ENCODE data around the gene PCSK6.
"Not testable (repeated sequence)": the region's sequence is repeated elsewhere in the genome, so short reads cannot be mapped to it uniquely, and the experiment has no call there.

PCSK6 gene

GRCh38 chr15:101374326-101374725 lies 115.2 kb downstream of the PCSK6 start:
- DNase-seq = no peak

- DNase-seq = no peak
These were observed 115.9 kb downstream of the PCSK6 start for GRCh38 chr15:101373577-101373976.

GRCh38 chr15:101372960-101373525 lies 116.5 kb downstream of the PCSK6 start:
- no peak for DNase-seq

- DNase-seq = no peak
These were observed 117.3 kb downstream of the PCSK6 start for GRCh38 chr15:101372149-101372577.

GRCh38 chr15:101371519-101371918 lies 118.0 kb downstream of the PCSK6 start:
- DNase-seq = no peak

- DNase-seq = no peak
These were observed 118.4 kb downstream of the PCSK6 start for GRCh38 chr15:101371081-101371480.

- no peak for DNase-seq
These were observed 119.0 kb downstream of the PCSK6 start for GRCh38 chr15:101370330-101371024.

GRCh38 chr15:101369676-101370075 lies 119.8 kb downstream of the PCSK6 start:
- DNase-seq = no peak

GRCh38 chr15:101368861-101369642 lies 120.5 kb downstream of the PCSK6 start:
- no peak for DNase-seq

- DNase-seq = no peak
These were observed 121.3 kb downstream of the PCSK6 start for GRCh38 chr15:101368086-101368780.

- no peak for DNase-seq
These were observed 122.7 kb downstream of the PCSK6 start for GRCh38 chr15:101366853-101367252.

GRCh38 chr15:101362986-101363566 lies 126.4 kb downstream of the PCSK6 start:
- no peak for DNase-seq

GRCh38 chr15:101362359-101362758 lies 127.1 kb downstream of the PCSK6 start:
- DNase-seq = no peak

GRCh38 chr15:101361418-101361817 lies 128.1 kb downstream of the PCSK6 start:
- no peak for DNase-seq

GRCh38 chr15:101359365-101359947 lies 130.1 kb downstream of the PCSK6 start:
- DNase-seq = no peak

GRCh38 chr15:101358895-101359294 lies 130.6 kb downstream of the PCSK6 start:
- DNase-seq = no peak

- DNase-seq = no peak
These were observed 131.6 kb downstream of the PCSK6 start for GRCh38 chr15:101357885-101358284.

- DNase-seq = no peak
These were observed 132.2 kb downstream of the PCSK6 start for GRCh38 chr15:101357333-101357732.

GRCh38 chr15:101356512-101357172 lies 132.9 kb downstream of the PCSK6 start:
- not testable (repeated sequence) for DNase-seq

- DNase-seq = no peak
These were observed 133.6 kb downstream of the PCSK6 start for GRCh38 chr15:101355678-101356464.
